Measurements from ENCODE around the gene AUTS2.

Gene AUTS2

DNA sequence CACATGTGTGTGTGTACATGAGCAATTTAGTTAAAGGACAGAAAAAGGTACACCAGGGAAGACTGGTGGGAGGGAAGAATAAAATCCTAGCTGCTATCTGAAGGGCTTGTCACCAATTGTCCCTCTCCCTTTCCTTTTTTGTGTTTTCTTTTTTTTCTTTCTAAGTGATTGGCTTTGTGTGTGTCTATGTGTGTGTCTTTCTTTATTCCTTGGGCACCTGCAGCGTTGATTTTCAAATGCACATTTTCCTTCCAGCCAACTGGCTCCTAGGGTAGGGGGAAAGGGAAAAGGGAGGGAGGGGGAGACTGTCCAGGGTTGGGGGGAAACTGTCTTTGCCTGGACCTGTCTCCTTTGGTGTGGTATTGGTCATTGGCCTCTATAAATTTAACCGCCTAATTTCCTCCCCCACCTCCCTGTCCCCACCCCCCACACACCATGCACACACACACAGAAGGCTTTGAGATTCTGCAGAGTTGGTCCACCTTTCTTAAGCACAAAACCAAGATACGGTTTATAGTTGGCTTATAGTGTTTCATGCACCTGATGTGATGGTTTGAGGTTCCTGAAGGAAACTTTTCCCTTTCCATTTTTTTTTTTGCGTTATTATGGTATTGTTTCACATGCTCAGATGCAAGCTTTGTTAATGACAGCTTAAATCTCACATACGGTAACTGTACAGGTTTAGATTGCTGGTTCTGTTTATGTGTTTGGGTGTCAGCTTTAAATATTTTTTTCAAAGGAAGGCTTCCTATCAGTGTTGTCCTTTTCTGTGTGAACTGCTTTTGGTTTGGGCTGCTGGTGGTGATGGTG is 2.6 kb downstream of the AUTS2 start:
- no peak for DNase-seq

DNA sequence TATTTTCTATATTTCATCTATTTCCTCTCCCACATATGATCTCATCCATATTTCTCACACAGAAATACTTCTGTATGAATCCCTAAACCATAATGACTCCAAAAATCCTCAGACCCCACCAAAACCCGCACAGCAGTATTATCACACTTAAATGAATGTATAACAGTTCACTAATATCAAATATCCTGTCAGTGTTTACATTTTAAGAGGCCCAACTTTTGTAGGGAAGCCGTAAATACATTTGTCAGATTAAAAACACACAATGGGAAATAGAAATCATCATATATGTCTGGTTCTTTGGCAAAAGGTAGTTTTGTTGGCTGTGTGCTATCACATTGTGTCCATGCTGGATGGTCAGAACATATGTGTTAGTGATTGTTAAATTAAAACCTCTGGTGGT is 4.2 kb downstream of the AUTS2 start:
- DNase-seq: no peak

DNA sequence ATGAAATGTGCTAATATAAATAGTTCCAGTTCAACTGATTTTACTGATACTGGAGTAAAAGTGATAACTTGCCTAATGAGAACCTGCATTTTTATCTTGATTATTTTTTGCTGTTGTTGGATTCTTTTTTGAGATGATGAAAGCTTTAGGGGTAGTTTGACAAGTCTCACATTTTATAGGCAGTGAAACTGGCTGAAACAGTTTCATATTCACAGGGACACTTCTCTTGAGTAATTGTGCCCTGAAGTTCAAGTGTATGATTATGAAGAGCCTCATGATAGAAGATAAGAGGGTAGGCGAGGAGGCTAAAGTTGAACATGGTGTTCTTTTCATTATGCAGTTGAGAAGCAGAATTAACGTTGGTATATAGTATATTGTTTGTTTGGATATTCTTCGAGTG is 5.1 kb downstream of the AUTS2 start:
- no peak for DNase-seq

- no peak for DNase-seq
These were observed 5.7 kb downstream of the AUTS2 start for GRCh38 chr7:69603937-69604494.

DNA sequence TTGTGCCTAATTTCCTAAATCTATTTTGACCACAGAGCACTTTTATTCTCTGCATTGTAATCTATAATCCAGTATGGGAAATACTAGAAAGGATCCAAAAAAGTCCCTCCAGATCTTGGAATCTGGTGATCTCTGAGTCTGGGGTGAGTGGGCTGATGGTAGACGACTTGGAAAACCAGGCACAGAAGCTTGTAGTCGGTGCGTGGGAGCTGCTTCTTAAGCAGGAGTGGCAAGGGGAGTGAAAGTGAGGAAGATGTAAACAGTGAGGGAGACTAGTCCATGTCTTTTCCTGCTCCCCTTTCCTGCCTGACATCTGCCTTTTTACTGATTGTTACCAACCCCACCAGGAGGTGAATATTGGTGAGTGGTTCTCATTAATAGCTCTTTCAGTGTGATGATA is 6.8 kb downstream of the AUTS2 start:
- DNase-seq: no peak

DNA sequence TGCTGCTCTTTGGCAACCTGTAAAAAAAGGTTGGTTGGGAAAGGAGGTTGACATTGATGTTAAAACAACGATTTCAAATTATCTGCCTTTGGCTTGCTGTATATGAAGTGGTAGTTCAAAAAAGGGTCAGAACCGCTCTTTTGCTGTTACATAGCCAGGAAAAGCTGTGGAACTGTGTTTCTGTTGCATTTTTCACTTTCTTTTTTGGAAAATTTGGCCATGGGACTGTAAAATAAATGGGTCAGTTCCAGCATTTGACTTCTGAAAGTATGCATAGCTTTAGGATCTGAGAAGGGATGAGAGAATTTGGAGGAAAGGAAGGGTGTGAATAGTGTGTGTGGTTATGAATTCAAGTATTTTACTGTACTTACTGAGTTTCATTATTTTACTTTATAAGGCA is 7.3 kb downstream of the AUTS2 start:
- DNase-seq: no peak

GRCh38 chr7:69608049-69608448 is 9.8 kb downstream of the AUTS2 start:
- no peak for DNase-seq

DNA sequence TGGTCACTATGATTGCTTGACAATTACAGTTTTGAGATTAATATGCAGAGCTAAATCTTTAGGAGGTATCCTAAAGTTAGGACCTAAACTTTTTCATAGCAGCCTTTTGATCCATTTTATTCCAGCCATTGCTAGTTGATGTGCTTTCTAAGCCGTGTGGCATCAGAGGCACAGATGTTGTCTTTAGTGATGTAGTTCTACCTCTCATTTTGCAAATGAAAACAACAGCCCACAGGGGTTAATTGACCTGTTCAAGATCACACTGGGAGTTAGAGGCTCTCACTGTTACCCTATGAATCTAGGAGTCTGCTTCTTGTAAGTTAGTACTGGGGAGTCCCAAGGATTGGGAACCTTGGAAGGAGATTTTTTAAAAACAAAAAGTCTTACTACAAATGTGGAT is 10.6 kb downstream of the AUTS2 start:
- no peak for DNase-seq

DNA sequence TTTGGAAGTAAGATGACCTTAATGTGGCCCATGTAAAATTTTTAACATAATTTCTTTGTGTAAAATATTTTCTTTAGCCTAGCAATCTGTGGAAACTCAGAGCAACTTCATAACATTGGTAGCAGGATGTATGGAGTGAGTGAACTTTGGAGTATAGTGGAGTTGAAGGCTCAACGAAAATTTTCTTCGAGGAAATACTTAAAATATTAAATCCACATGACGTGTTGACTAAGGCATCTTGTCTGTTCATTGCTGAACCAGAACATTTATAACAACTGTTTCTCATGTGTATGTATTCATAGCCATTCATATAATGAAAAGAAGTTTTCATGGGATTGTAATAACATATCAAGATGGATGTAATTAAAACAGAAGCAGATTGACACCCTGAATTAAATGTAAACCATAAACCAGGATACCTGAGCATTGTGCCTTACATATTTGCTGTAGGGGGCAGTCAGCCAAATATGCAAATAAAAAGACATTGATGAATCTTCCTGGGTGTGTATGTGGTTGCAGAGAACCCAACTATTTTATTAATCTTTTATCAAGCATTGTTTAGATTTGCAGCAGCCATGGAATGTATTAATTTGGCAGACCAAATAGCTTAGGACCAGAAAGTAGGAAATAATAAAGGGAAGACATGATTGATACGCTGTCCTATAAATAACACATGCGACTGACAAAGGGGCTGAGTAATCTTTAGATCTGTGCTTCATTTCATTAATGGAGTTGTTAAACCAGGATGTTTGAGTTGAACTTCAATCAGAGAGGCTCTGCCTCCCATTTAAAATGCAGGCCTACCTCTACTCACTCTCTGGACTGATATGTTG is 11.5 kb downstream of the AUTS2 start:
- DNase-seq: no peak

DNA sequence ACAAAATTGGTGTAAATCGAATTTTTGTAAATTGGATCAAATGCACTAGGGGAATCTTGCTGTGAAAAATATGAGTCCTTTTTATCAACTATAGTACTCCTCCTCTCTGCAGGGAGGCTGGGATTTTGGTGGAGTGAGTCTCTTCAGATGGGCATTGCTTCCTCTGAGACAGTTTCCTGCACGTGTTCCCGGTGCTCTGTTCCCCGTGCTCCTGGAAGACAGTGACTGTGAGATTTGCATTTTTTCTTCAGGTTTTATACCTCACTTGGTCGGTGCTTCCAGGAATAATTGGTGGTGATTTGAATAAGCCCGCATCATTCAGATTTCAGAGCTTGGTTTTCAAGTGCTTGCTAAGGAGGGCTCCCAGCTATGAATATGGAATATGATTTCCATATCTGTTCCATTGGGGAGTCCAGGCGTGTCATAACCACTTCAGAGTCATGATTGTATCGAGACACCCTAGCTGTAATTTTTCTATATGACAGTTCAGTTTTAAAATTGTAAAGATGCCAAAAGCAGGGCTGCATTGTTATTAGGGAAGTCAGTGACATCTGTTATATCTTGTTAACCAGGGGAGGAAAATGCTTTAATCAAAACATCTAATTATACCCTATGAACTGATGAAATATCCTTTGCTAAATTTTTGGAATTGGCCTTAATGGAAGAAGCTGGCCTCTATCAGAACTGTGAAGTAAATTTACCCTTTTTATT is 12.3 kb downstream of the AUTS2 start:
- DNase-seq: no peak

DNA sequence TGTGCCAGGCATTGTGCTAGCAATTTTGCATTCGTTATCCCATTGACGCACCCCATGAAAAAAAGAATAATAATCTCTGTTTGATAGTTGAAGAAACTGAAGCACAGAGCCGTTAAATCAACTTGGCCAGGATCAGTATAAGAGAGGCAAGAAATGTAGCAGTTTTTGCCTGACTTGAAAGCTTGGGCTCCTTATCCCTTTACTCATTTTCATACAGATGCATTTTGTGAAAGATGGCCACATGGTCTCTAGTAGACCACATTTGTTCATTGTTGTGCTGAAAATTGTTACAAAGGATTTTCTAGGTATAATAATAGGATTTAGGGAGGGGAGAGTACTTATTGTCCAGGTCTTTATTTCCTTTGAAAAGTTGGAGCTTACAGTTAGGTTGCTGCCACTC is 14.7 kb downstream of the AUTS2 start:
- DNase-seq: no peak

DNA sequence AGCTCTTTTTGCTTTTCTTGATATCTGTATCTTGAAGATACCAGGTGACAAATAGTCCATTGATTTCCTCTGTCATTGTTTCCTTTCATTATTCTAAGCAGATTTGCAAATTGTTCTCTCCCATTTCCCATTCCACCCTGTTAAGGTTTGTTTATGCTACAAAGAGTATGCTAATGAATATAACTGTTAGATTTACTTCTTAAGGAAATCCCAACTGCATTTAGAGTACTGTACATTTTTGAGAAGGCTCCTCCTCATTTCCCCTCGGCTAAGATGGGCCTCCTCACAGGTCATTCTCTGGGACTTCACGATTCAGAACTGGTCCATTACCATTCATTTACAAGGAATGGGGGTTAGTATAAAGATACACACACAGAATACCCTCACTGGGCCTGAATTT is 15.6 kb downstream of the AUTS2 start:
- no peak for DNase-seq

DNA sequence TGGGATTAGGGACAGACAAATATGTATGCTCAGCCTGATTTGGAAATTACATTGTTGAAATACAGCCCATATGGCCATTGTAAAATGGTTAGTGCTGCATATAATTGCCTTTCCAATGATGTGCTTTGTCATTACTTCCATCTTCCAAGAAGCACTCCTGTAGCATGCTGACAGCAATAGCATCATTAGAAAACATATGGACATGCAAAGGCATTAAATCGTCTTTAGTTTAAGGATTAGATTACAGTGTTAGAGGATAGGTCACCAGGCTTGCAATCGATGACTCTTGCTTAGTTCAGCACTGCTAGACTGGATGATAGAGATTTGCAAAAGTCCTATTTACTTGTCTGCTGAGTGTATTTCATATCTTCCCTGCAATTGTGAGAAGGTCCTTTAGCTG is 17.4 kb downstream of the AUTS2 start:
- no peak for DNase-seq

DNA sequence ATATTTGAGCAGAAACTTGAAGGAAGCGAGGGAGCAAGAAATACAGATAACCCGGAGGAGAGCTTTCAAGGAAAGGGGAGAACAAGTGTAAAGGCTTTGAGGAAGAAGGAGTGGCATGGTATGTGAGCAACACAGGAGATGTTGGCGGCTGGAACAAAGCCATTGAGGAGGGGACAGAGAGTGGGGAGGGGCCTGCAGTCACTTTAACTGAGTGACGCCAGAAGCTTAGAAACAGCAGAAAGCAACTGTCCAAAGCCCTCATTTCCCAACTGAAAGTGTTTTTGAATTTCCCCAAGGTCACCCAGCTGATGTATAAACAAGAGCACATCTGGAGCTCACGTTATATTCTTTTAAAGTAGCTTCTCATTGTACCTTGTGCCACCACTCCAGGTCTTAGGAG is 19.1 kb downstream of the AUTS2 start:
- no peak for DNase-seq

DNA sequence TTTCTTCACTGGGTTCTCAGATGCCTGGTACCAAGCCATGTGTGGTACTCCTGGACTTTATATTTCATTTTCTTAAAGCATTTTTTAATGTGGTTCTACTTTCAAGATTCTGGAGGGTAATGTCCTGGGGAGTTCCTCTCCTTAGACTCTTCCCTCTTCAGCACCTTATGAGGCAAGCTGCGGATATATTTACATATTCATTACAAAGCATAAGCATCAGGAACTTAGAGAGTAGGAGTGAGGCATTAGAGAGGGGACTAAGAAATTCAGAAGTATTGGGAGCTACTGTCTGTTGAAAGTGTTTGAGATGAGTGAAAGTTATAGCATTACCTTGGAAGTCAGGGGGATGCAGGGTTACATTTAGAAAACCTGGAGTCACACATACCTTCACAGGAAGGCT is 20.8 kb downstream of the AUTS2 start:
- DNase-seq: no peak

GRCh38 chr7:69619635-69620034 is 21.4 kb downstream of the AUTS2 start:
- DNase-seq: no peak

- no peak for DNase-seq
These were observed 21.8 kb downstream of the AUTS2 start for GRCh38 chr7:69620063-69620462.

DNA sequence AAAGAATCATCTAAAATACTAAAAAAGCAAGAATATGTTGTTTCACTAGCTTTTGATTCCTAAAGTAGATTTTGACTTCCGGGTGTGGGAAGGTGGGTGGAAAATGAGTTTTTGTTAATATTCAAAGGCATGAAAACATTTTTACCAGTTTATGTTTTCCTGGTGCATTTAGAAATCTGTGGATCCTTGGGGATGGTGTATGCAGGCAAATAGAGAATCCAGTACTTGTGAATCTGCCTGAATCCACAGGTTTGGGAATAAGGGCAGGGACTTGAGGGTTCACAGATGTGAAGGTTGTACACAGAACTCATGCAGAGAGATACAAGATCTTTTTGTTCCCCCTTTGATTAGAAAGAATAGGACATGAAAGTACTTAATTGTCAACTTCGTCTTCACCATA is 22.4 kb downstream of the AUTS2 start:
- no peak for DNase-seq

GRCh38 chr7:69622014-69622835 is 23.9 kb downstream of the AUTS2 start:
- no peak for DNase-seq

DNA sequence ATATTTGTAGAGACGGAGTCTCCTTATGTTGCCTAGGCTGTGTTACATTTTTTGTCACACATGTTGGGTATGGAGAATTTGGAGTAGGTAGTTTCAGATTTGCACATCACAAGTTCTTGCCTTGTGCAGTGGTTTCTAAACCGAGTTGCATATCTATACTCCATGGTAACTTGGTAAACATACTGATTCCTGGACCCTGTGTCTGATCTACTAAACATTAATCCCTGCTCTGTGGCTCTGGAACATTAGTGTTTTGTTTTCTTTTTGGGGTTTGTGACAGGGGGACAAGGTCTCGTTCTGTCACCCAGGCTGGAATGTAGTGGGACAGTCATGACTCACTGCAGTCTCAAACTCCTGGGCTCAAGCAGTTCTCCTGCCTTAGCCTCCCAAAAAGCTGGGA is 24.7 kb downstream of the AUTS2 start:
- DNase-seq: no peak

DNA sequence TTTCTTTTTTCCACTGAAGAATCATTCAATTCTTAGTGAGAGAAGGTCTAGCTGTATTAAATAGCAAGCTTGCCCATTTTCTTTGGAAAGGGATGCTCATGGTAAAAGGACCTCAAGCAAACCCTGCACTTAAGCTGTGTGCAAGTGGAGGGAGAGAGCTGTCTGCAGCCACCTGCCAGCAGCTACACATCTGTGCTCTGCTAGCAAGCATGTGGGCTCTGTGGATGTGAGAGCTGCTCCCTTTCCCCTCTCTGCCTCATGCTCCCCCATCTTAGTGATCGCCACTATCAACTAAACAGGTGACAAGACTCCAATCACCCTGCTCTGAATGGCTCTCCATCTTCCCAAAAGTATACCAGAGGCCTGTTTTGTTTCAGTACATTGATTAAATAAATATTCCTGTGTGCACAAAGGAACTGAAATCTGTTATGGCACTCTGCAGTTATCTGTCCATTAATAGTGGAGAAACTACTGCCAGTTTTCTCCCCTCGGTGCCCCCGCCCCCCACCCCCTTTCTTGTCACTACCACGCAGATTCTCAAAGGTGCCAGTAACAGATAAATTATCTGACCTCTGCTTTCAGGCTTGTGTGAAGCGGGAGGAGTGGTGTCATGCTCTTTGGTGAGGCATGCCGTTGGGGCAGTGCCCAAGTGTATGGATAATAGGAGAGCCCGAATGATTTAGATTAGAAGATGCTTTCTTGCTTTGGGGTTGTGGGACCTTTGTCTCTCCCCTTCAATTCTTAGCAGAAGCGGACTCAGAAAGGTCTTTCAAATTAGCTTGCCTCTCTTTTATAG is 26.4 kb downstream of the AUTS2 start:
- DNase-seq: no peak

DNA sequence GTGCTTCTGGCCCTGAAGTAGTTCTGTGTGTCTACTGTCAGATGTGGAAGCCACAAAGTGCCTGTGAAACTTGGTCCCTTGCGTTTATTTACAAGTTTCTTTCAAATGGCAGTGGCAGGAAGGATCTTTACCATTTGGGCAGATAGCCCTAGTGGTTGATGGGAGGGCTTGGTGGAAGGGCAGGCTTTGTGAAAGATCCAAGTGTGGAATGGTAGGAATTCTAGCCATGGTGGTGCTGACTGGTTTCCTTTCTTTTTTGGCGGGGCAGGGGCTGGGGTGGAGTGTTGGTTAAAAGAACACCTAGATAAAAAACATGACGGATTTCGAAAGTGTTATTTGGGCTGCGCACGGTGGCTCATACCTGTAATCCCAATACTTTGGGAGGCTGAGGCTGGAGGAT is 27.0 kb downstream of the AUTS2 start:
- no peak for DNase-seq

All from NCI-H510A (cell line).